ENCODE measurements around the gene TRABD2B. TPM values are rescaled to one million over a fixed set of nuclear protein-coding genes. Genes with fewer than 3 reads are reported as not detected.

Gene TRABD2B
- total RNA-seq, 1 experiment from 2014 or later: not detected

DNA sequence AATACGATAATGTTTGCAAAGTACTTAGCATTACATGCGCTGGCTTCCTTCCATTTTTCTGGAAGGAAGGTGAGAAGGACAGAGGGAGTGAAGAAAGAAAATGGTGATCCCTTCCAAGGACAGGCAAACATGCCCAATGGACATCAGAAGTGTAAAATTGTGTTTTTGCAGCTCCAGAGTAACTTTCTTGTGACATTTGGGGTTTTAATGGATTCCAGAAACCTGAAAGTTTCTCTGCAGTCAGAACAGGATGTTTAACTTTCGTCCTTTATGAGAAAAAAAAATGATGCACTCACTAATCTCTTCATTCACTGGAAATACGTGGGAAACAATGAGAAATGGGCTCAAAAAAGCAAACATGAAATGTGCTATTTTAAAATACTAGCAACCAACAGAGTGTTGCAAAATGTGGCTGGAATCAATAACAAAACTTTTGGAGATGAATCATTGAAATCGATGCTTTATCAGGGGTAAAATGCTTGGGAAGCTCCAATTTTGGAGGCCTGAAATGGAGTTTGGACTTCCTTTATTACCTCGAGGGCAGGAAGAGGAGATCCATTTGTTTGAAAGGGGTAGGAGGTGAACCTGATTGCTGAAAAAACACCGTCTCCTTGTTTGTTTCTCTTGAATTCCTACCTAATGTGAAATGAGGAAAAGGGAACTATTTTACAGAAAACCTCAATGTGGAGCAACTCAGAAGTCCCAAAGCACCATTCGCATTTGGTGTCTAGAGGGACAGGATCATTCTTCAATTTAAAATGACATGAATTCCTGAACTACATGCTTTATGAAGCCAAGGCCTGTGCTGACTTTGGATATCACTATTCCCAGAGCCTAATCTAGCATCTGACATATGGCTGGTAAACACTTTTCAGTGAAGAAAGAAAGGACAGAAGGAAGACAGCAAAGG, 129.5 kb downstream of the TRABD2B start:
- no peaks in the 10 kb centered on the region for H3K9me3 ChIP-seq (ENCODE audit: low read depth, low read length, poor library complexity, severe bottlenecking)
- peaks cover 5% of the 10 kb centered on the region for H3K27me3 ChIP-seq (replicated peaks; ENCODE audit: insufficient read depth, low read depth, low read length, poor library complexity)
- ChIA-PET CTCF (no interaction called here), POLR2A (ENCODE audit: low non-redundant PET) (no interaction called here)
- intact Hi-C loops (cut with micrococcal nuclease; ENCODE audit: unreplicated experiment): no loop called here
- H3K4me3 ChIP-seq (ENCODE audit: low read depth, low read length, poor library complexity, severe bottlenecking): no peak overlapping the region
- no peaks in the 10 kb centered on the region for H3K4me1 ChIP-seq (ENCODE audit: insufficient read depth, low read length, poor library complexity, severe bottlenecking)
- no peaks in the 10 kb centered on the region for H3K36me3 ChIP-seq (ENCODE audit: insufficient read depth, low read length, poor library complexity, severe bottlenecking)
- no peak for DNase-seq (ENCODE audit: low spot score)
- TF ChIP-seq, protein P1, sequence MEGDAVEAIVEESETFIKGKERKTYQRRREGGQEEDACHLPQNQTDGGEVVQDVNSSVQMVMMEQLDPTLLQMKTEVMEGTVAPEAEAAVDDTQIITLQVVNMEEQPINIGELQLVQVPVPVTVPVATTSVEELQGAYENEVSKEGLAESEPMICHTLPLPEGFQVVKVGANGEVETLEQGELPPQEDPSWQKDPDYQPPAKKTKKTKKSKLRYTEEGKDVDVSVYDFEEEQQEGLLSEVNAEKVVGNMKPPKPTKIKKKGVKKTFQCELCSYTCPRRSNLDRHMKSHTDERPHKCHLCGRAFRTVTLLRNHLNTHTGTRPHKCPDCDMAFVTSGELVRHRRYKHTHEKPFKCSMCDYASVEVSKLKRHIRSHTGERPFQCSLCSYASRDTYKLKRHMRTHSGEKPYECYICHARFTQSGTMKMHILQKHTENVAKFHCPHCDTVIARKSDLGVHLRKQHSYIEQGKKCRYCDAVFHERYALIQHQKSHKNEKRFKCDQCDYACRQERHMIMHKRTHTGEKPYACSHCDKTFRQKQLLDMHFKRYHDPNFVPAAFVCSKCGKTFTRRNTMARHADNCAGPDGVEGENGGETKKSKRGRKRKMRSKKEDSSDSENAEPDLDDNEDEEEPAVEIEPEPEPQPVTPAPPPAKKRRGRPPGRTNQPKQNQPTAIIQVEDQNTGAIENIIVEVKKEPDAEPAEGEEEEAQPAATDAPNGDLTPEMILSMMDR (conservative IDR thresholded peaks at IDR 0.05; ENCODE audit: low read depth, low read length): no peak
- TF ChIP-seq EZH2 (IDR thresholded peaks at IDR 0.05; ENCODE audit: borderline replicate concordance, low read depth, low read length, poor library complexity, severe bottlenecking): no peak
- BruUV-seq (replicated peaks): no TSS peak
- H3K27ac ChIP-seq (ENCODE audit: low read depth, low read length, poor library complexity, severe bottlenecking): no peak overlapping the region

DNA sequence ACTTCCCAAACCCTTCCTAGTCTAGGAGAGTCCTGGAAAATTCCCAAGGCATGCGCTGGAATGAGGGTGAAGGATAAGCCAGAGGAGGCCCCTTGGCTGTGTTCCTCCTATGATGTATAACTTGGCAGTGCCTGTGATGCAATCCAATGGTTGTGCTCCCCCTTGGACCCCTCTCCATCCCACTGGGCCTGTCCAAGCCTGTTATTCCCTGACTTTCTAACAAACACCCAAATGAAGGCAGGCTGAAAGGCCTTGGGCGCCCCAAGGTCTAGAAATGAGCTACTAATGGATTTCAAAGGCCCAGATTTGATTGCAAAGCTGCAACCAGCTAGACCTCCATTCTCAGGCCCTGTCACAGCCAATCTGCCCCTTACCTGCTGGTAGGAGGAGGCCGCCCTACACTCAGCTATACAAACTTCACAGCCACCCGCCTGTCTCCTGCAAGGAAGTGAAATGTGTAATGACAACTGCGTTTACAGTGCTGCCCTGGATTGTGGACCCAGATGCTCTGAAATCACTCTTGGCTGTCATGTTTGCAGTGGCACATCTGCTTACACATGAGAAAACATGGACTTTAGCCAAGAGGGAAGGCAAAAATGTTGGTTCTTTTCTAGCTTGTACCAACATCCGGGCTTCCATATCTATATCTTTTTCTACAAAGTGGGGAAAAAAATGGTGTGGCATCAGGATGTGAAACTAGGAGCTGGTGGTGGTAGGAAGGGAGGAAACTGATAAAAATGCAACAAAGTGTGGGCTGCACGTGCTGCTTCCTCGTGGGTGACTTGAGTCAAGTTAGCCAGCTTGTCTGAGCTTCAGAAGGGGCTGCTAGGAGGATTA, 130.4 kb downstream of the TRABD2B start:
- no peak overlapping the region for H3K27ac ChIP-seq (ENCODE audit: low read depth, low read length, poor library complexity, severe bottlenecking)
- no peak overlapping the region for H3K4me3 ChIP-seq (ENCODE audit: low read depth, low read length, poor library complexity, severe bottlenecking)
- H3K9me3 ChIP-seq (ENCODE audit: low read depth, low read length, poor library complexity, severe bottlenecking): no peaks in the 10 kb centered on the region
- intact Hi-C loops (cut with micrococcal nuclease; ENCODE audit: unreplicated experiment): no loop called here
- POLR2A ChIA-PET (ENCODE audit: low non-redundant PET): no interaction called here
- no peak for TF ChIP-seq EZH2 (IDR thresholded peaks at IDR 0.05; ENCODE audit: borderline replicate concordance, low read depth, low read length, poor library complexity, severe bottlenecking)
- TF ChIP-seq, protein P1 (conservative IDR thresholded peaks at IDR 0.05; ENCODE audit: low read depth, low read length): no peak
- H3K36me3 ChIP-seq (ENCODE audit: insufficient read depth, low read length, poor library complexity, severe bottlenecking): no peaks in the 10 kb centered on the region
- H3K27me3 ChIP-seq (replicated peaks; ENCODE audit: insufficient read depth, low read depth, low read length, poor library complexity): peaks cover 5% of the 10 kb centered on the region
- DNase-seq (ENCODE audit: low spot score): no peak
- no TSS peak for BruUV-seq (replicated peaks)
- H3K4me1 ChIP-seq (ENCODE audit: insufficient read depth, low read length, poor library complexity, severe bottlenecking): no peaks in the 10 kb centered on the region
- CTCF ChIA-PET: no interaction called here

DNA sequence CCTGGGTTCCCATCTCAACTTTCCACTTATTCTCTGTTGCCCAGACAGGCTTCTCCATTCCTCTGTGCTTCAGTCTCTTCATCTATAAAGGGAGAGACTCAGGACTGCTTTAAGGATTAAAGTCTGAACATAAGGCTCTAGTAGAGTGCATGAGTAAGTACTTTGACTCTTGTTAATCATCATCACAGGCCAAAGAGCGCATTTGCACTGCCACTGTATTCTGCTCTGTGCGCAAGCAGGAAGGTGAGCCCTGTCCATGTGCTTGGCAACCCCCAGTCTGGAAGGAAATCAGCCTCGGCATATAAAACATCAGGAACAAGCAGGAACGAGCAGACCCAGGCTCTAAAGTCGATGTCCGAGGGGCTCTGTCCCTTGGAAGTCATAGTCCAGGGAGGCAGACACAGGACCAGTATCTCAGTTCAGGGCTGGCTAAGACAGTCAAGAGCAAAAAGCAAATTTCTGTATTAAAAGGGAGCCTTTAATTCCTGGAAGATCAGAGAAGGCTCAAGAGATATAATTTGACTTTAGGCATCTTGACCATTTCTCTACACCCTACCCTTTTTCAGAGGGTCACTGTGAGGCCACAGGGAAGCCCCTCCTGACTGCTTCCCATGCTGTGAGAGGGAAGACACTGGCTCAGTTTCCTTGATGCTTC, 131.2 kb downstream of the TRABD2B start:
- no peak for DNase-seq (ENCODE audit: low spot score)
- intact Hi-C loops (cut with micrococcal nuclease; ENCODE audit: unreplicated experiment): no loop called here
- BruUV-seq (replicated peaks): no TSS peak
- TF ChIP-seq EZH2 (IDR thresholded peaks at IDR 0.05; ENCODE audit: borderline replicate concordance, low read depth, low read length, poor library complexity, severe bottlenecking): no peak
- TF ChIP-seq, protein P1 (conservative IDR thresholded peaks at IDR 0.05; ENCODE audit: low read depth, low read length): no peak
- POLR2A ChIA-PET (ENCODE audit: low non-redundant PET): no interaction called here
- no peak overlapping the region for H3K27ac ChIP-seq (ENCODE audit: low read depth, low read length, poor library complexity, severe bottlenecking)
- H3K27me3 ChIP-seq (replicated peaks; ENCODE audit: insufficient read depth, low read depth, low read length, poor library complexity): peaks cover 5% of the 10 kb centered on the region
- no peaks in the 10 kb centered on the region for H3K36me3 ChIP-seq (ENCODE audit: insufficient read depth, low read length, poor library complexity, severe bottlenecking)
- H3K4me1 ChIP-seq (ENCODE audit: insufficient read depth, low read length, poor library complexity, severe bottlenecking): no peaks in the 10 kb centered on the region
- CTCF ChIA-PET: no interaction called here
- H3K9me3 ChIP-seq (ENCODE audit: low read depth, low read length, poor library complexity, severe bottlenecking): no peaks in the 10 kb centered on the region
- no peak overlapping the region for H3K4me3 ChIP-seq (ENCODE audit: low read depth, low read length, poor library complexity, severe bottlenecking)

All from A673 (cell line).